Neuronal stem cell (in vitro differentiated cells): Measurements from ENCODE around the gene RAB11FIP5.
"Not testable (repeated sequence)": the region's sequence is repeated elsewhere in the genome, so short reads cannot be mapped to it uniquely, and the experiment has no call there.

ENCODE experiments used
- DNase-seq: peaks from one replicate; pipeline ENCODE4 v3.0.0-alpha.2; 2013; ENCODE audit warnings: low spot score
- H2AFZ ChIP-seq: one replicate; pipeline ENCODE4 v1.6.1; 2013; ENCODE audit warnings: mild to moderate bottlenecking, low read length, inconsistent platforms
- H2AK5ac ChIP-seq: 2 replicates; pipeline ENCODE4 v1.6.1; 2013; ENCODE audit warnings: low read depth, mild to moderate bottlenecking, inconsistent platforms, low read length, moderate library complexity, mixed read lengths
- H2BK120ac ChIP-seq: 2 replicates; pipeline ENCODE4 v1.6.1; 2013; ENCODE audit warnings: low read depth, mild to moderate bottlenecking, inconsistent platforms, low read length, moderate library complexity, mixed read lengths
- H2BK12ac ChIP-seq: one replicate; pipeline ENCODE4 v1.6.1; 2013; ENCODE audit warnings: low read length, inconsistent platforms
- H2BK15ac ChIP-seq: 2 replicates; pipeline ENCODE4 v1.6.1; 2013; ENCODE audit warnings: mild to moderate bottlenecking, low read length, inconsistent platforms, mixed read lengths
- H2BK5ac ChIP-seq: one replicate; pipeline ENCODE4 v1.6.1; 2013; ENCODE audit warnings: inconsistent platforms, mild to moderate bottlenecking, low read length, moderate library complexity
- H3K14ac ChIP-seq: one replicate; pipeline ENCODE4 v1.6.1; 2013; ENCODE audit warnings: low read length, inconsistent platforms
- H3K18ac ChIP-seq: 2 replicates; pipeline ENCODE4 v1.6.1; 2013; ENCODE audit warnings: low read length, inconsistent platforms
- H3K23ac ChIP-seq: 2 replicates; pipeline ENCODE4 v1.6.1; 2013; ENCODE audit warnings: low read depth, mild to moderate bottlenecking, mixed read lengths, low read length, inconsistent platforms; ENCODE audit not compliant: poor library complexity
- H3K27ac ChIP-seq: replicated peaks from 3 replicates; pipeline ENCODE4 v1.5.1; 2013; ENCODE audit warnings: low read length, inconsistent platforms
- H3K27me3 ChIP-seq, 3 experiments: 2 replicates each; pipeline ENCODE4 v1.6.1; 2013; ENCODE audit warnings: low read length in 3 of 3, mild to moderate bottlenecking in 2 of 3, inconsistent platforms in 1 of 3, low read depth in 1 of 3, mixed read lengths in 1 of 3, moderate library complexity in 1 of 3; ENCODE audit not compliant: control insufficient read depth in 3 of 3, insufficient read depth in 3 of 3
- H3K36me3 ChIP-seq, 2 donors: replicated peaks in 1 of 2; 2 replicates each; pipeline ENCODE4 v1.6.1; 2013; ENCODE audit warnings: low read length in 2 of 2; ENCODE audit not compliant: control insufficient read depth in 2 of 2, insufficient read depth in 2 of 2
- H3K4ac ChIP-seq: 2 replicates; pipeline ENCODE4 v1.6.1; 2013; ENCODE audit warnings: inconsistent platforms, mild to moderate bottlenecking, low read length, moderate library complexity
- H3K4me1 ChIP-seq, 2 donors: 1 replicate in 1 of 2; 2 replicates in 1 of 2; pipeline ENCODE4 v1.6.1; 2013; ENCODE audit warnings: low read length in 2 of 2, low read depth in 1 of 2; ENCODE audit not compliant: control insufficient read depth in 2 of 2, insufficient read depth in 1 of 2
- H3K4me2 ChIP-seq: one replicate; pipeline ENCODE4 v1.6.1; 2013; ENCODE audit warnings: mild to moderate bottlenecking, low read length, inconsistent platforms; ENCODE audit not compliant: insufficient read depth, poor library complexity, severe bottlenecking
- H3K4me3 ChIP-seq, 2 donors: 2 replicates each; pipeline ENCODE4 v1.5.1; 2013; ENCODE audit warnings: low read length in 2 of 2, mild to moderate bottlenecking in 2 of 2, inconsistent platforms in 1 of 2, moderate library complexity in 1 of 2
- H3K79me1 ChIP-seq: one replicate; pipeline ENCODE4 v1.6.1; 2013; ENCODE audit warnings: low read depth, mild to moderate bottlenecking, inconsistent platforms, low read length, moderate library complexity
- H3K9ac ChIP-seq: one replicate; pipeline ENCODE4 v1.6.1; 2013; ENCODE audit warnings: mild to moderate bottlenecking, low read depth, low read length, inconsistent platforms; ENCODE audit not compliant: poor library complexity
- H3K9me3 ChIP-seq, 2 donors: replicated peaks in 1 of 2; 2 replicates each; pipeline versions ENCODE3 to v1.6.1; 2013; ENCODE audit warnings: low read length in 2 of 2, mild to moderate bottlenecking in 2 of 2, inconsistent platforms in 1 of 2, low read depth in 1 of 2, mixed read lengths in 1 of 2, moderate library complexity in 1 of 2; ENCODE audit not compliant: control insufficient read depth in 2 of 2, insufficient read depth in 1 of 2
- H4K8ac ChIP-seq: one replicate; pipeline ENCODE4 v1.6.1; 2013; ENCODE audit warnings: low read depth, mild to moderate bottlenecking, inconsistent platforms, low read length, moderate library complexity
- H4K91ac ChIP-seq: one replicate; pipeline ENCODE4 v1.6.1; 2013; ENCODE audit warnings: low read length, low read depth, mild to moderate bottlenecking, inconsistent platforms; ENCODE audit not compliant: poor library complexity
- WGBS, 2 donors: extraction: QIAGEN DNeasy Blood & Tissue Kit; methylation state at CpG; one replicate each; pipeline ENCODE4 v1.1.7; 2013; ENCODE audit warnings: missing lambda C conversion rate in 2 of 2, mixed read lengths in 1 of 2; ENCODE audit not compliant: insufficient read length in 2 of 2, insufficient replicate concordance in 1 of 2; ENCODE audit errors: extremely low coverage in 2 of 2; 5-methylcytosine and 5-hydroxymethylcytosine counted together

Gene RAB11FIP5

GRCh38 chr2:73099486-73099885 lies 13.3 kb downstream of the RAB11FIP5 start:
- no peak overlapping the region for H3K4me3 ChIP-seq
- H2AFZ ChIP-seq, result no peak overlapping the region
- H3K18ac ChIP-seq, result peak overlapping the region; percentile 9
- H3K9me3 ChIP-seq, result no peaks in the 10 kb centered on the region
- no peak overlapping the region for H3K9ac ChIP-seq
- no peak overlapping the region for H4K8ac ChIP-seq
- DNase-seq, result no peak
- H3K4me1 ChIP-seq, result peaks cover 0 to 4% of the 10 kb centered on the region in 2 donors
- no peak overlapping the region for H2BK15ac ChIP-seq
- H3K27me3 ChIP-seq, result peaks cover 0 to 23% (median 0%) of the 10 kb centered on the region in 3 experiments
- H2BK120ac ChIP-seq, result no peak overlapping the region
- no peak overlapping the region for H3K4me2 ChIP-seq
- H3K23ac ChIP-seq, result peak overlapping the region; percentile 17
- WGBS, 2 donors, result no CpG with 5 or more reads among the region's 3 CpGs
- no peak overlapping the region for H2BK5ac ChIP-seq
- H3K4ac ChIP-seq, result no peak overlapping the region
- H3K14ac ChIP-seq, result peak overlapping the region; percentile 65
- no peaks in the 10 kb centered on the region for H3K79me1 ChIP-seq
- H3K36me3 ChIP-seq, result no peaks in the 10 kb centered on the region
- no peak overlapping the region for H2AK5ac ChIP-seq
- no peak overlapping the region for H3K27ac ChIP-seq
- H2BK12ac ChIP-seq, result no peak overlapping the region
- H4K91ac ChIP-seq, result no peak overlapping the region

- Histone ChIP-seq H3K18ac (no peak overlapping the region), H3K79me1 (no peaks in the 10 kb centered on the region), H2BK15ac (no peak overlapping the region), H3K9ac (peak overlapping the region; percentile 31), H3K27ac (no peak overlapping the region), H2AK5ac (no peak overlapping the region), H3K23ac (no peak overlapping the region), H2BK120ac (no peak overlapping the region), H3K4me1 (peaks cover 5 to 10% of the 10 kb centered on the region in 2 donors), H3K27me3 (peaks cover 0 to 23% (median 0%) of the 10 kb centered on the region in 3 experiments), H4K8ac (no peak overlapping the region), H2BK12ac (no peak overlapping the region), H3K4ac (no peak overlapping the region), H2AFZ (no peak overlapping the region), H2BK5ac (no peak overlapping the region), H4K91ac (no peak overlapping the region), H3K4me3 (no peak overlapping the region), H3K14ac (peak overlapping the region; percentile 28), H3K9me3 (no peaks in the 10 kb centered on the region), H3K36me3 (no peaks in the 10 kb centered on the region), H3K4me2 (no peak overlapping the region)
- no peak for DNase-seq
- no CpG with 5 or more reads among the region's 3 CpGs for WGBS, 2 donors
These were observed 16.8 kb downstream of the RAB11FIP5 start for GRCh38 chr2:73095910-73096309.

- not testable (repeated sequence) for H4K91ac ChIP-seq, H3K4me2 ChIP-seq, H3K4ac ChIP-seq, H2AFZ ChIP-seq, H2AK5ac ChIP-seq, H3K4me3 ChIP-seq, H3K79me1 ChIP-seq, H4K8ac ChIP-seq, H2BK120ac ChIP-seq, H3K23ac ChIP-seq, H2BK5ac ChIP-seq, H2BK15ac ChIP-seq, H2BK12ac ChIP-seq, H3K36me3 ChIP-seq, H3K9me3 ChIP-seq, H3K27ac ChIP-seq, DNase-seq, H3K14ac ChIP-seq
- Histone ChIP-seq H3K4me1 (peaks cover 7 to 12% of the 10 kb centered on the region in 2 donors), H3K27me3 (peaks cover 0 to 14% (median 0%) of the 10 kb centered on the region in 3 experiments), H3K9ac (peak overlapping the region; percentile 25), H3K18ac (peak overlapping the region; percentile 23)
- no CpG with 5 or more reads among the region's 17 CpGs for WGBS, 2 donors
These were observed 19.0 kb downstream of the RAB11FIP5 start for GRCh38 chr2:73093601-73094218.

GRCh38 chr2:73092146-73092783 lies 20.5 kb downstream of the RAB11FIP5 start:
- WGBS, 2 donors, result no CpG with 5 or more reads among the region's 7 CpGs
- H2BK5ac ChIP-seq, result no peak overlapping the region
- H3K18ac ChIP-seq, result no peak overlapping the region
- no peak overlapping the region for H3K14ac ChIP-seq
- H2BK120ac ChIP-seq, result no peak overlapping the region
- H2AFZ ChIP-seq, result no peak overlapping the region
- no peak overlapping the region for H2BK15ac ChIP-seq
- no peak for DNase-seq
- no peak overlapping the region for H3K27ac ChIP-seq
- no peaks in the 10 kb centered on the region for H3K9me3 ChIP-seq
- H3K4me1 ChIP-seq, result peaks cover 7 to 12% of the 10 kb centered on the region in 2 donors
- H3K4me3 ChIP-seq, result no peak overlapping the region
- H2BK12ac ChIP-seq, result no peak overlapping the region
- H4K91ac ChIP-seq, result no peak overlapping the region
- H3K27me3 ChIP-seq, result peaks cover 0 to 3% (median 0%) of the 10 kb centered on the region in 3 experiments
- no peak overlapping the region for H3K9ac ChIP-seq
- H3K4ac ChIP-seq, result no peak overlapping the region
- H2AK5ac ChIP-seq, result no peak overlapping the region
- no peak overlapping the region for H3K23ac ChIP-seq
- peaks cover 2% of the 10 kb centered on the region for H3K79me1 ChIP-seq
- H3K36me3 ChIP-seq, result peaks cover 0 to 3% of the 10 kb centered on the region in 2 donors
- H4K8ac ChIP-seq, result no peak overlapping the region
- H3K4me2 ChIP-seq, result no peak overlapping the region
